GM19463 (cell line): ENCODE data around the gene LTBP1.

Experiments used
- ATAC-seq: cut with Tn5 transposase; IDR thresholded peaks from one replicate; pipeline ENCODE4 v1.9.1; 2021; ENCODE audit warnings: mild to moderate bottlenecking, moderate library complexity; ENCODE audit not compliant: unreplicated experiment

LTBP1 gene

DNA sequence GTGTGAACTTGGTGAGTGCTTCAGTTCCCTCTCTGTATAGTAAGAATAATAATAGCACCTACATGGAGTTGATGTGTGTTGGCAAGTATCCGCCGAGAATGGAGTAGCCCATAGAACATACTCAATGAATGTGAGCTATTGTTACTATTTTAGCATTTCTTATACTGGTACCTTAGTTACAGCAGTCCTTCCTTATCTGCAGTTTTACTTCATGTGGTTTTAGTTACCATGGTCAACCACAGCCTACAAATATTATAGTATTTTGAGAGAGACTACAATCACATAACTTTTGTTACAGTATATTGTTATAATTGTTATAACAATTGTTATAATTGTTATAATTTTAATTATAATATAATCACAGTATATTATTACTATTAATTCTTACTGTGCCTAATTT lies 377.2 kb downstream of the LTBP1 start:
- ATAC-seq: no peak

DNA sequence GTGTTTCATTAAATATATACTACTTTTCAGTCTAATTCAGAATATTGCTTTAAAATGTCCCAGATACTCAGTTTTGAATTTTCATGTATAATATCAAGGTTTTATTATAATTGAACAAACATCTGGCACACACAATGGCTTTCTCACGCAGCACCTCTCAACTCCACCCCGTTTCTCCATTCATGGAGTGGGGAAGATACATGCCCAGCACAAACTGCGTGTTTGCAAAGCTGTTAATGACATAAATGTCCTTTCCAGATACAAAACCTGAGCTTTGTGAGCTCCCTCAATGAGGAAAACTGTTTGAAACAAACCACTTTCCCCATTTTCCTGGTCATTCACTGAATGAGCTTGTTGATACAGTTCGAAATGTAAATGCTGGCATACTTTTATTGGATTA lies 379.3 kb downstream of the LTBP1 start:
- no peak for ATAC-seq

DNA sequence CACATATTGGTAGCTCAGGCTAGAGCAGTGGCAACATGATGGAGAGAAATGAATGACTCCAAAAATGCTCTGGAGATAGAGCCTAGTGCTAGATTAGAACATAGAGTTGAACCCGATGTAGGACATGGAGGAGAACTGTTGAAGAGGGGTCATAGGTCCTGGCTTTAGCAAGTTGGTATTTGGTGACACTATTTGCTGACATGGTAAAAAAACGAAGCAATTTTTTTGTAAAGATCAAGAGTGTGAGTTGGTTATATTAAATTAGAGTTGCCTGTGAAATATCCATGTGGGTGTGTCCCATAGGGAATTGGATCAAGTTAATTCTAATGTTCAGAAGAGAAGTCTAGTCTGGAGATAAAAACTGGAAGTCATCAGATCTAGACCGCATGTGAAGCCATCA lies 386.7 kb downstream of the LTBP1 start:
- ATAC-seq: no peak

DNA sequence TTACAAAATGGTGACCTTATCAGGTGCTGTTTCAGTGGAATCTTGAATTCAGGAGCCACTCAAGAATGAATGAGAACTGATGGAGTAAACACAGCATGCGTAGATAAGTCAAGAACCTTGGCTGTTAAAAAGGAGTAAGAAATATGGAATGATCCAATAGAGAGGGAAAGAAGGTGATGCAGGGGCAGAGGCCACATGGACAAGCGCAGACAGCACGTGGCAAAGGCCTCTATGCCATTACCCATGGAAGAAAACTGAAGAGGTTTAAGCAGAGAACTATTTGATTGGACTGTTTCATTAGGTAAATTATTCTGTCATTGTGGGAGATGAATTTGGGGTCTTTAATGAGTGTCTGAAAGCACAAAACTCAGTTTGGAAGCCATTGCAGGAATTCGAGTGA lies 387.3 kb downstream of the LTBP1 start:
- ATAC-seq: no peak

DNA sequence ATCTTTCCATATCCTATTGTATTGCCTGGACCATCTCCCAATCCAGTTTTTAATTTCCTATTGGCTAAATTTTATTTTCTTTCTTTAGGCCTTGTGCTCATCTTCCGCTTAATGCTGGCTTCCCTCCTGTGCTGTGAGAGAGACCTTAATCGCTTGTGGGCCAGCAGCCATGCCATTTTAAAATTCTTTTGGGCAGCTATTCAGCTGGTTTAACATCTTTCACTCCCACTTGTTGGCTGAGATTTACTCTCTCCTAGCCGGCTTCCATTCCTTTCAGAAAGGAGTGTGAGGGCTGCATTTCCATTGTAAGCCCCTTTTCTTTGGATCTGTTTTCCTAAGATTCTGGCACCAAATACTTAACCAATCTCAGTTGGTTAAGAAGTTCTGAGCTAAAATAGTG lies 388.8 kb downstream of the LTBP1 start:
- ATAC-seq: no peak

DNA sequence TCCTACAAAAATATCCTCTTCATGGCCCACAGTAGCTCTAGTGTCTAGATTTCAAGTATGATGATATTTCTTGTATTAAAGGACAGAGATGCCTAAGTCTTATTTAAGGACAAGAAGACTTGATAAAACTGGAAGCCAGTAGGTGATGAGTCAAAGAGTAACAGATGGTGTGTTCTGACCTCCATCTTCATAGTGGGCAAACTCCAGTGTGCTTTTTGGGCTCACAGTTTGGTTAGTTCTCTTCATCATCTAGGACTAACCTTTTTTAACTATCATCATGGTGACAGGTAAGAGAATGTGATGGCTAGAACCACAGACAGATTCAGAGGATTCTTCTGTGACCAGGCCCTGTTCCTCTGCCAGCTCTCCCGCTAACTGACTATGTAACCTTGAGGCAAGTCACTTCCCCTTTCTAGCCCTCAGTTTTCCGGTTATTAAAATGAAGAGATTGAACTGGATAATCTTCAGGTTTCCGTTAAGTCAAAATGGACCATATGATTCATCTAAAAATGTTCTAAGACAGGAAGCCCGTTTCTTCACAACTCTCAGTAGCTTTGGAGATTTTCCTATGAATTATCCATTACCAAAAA lies 389.4 kb downstream of the LTBP1 start:
- no peak for ATAC-seq

DNA sequence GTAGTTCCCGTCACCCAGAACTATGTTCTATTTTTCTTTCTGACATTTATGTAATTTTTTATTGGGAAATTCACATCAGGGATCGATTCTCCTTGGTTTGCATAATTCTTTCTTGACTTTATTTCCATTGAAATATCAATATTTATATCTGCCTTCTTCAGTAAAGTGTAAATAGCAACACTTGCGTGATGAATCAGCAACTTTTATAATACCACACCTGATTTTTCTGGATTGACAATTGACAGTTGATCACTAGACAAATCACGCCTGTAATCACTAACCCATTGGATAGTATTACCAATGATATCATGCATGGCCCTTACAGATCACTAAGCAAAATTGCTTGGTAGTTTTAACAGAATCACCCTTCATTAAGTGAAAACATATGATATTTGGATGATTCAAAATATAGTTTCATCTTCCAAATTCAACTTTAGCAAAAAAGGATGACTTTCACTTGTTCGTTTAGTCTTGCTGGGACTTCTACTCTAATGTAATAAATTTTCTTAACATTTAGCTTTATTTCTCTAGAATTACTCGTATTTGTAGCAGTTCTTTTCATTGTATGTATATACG lies 390.7 kb downstream of the LTBP1 start:
- ATAC-seq: no peak

DNA sequence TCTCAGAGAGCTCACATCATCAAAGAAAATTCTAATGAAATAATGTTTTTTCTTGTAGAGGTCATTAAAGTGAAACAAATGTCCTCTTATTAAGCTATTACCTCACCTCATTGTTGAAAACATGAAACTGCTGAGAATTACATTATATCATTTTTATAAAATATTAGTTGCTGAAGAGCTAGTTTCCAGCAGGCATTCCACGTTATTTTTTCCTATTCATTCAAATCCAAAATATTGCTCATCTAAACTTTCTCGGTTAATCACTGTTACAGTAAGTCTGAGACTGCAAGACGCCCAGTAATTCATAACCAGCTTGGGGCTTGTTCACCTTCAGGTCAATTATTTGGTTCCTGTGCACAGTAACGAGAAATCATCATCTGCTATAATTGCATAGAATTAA lies 391.2 kb downstream of the LTBP1 start:
- no peak for ATAC-seq

DNA sequence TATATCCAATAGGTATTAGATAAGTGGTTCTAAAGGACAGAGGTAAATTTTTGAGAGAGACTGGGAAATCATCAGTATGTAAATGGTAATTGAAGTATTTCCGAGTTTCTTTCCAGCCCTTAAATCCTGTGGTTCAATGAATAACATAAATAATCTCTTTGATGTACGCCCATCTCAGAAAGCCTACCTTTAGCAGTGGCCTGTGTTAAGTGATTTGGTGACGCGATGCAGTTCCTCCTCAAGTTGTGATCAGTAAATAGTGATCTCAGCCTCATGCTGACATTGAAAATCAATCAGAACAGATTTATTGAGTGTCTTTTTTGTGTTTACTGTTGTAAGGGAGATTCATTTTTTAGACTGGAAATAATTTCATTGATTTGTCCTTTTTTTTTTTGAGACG lies 392.5 kb downstream of the LTBP1 start:
- ATAC-seq: no peak

DNA sequence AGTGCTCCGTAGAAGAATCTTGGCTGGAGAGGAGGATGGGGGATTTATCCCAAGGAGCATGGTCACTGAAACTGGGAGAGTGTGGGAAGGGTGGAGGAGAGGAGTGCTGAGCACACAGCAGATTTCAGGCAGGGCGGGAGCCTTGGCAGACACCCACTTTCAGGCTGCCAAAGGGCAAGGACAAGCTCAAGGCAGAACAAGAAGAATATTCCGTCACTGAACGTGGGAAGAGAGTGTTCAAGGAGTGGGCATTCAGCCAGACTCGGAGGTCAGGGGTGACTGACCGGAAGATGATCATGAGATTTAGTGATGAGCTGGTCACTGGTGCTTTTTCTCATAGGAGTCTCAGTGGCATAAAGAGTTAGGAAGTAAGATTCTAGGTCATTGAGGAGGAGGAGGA lies 393.5 kb downstream of the LTBP1 start:
- no peak for ATAC-seq

DNA sequence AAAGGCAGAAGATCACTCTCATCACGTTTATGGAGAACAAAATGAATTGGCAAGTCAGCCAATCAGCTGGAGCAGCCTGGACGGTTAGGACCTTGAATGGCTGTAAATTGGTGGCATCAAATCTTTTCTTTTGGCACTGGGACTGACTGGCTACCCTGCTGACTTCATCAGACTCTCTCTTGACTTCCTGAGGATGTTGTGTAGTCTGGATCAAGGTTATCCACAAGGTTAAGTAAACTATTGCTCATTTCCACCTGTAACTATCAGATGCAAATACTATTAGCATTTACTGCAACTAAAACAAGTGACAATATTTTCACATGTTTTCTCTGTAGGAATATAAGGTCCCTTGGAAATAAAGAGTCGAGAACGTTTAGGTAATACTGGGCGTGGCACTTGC lies 395.4 kb downstream of the LTBP1 start:
- no peak for ATAC-seq

DNA sequence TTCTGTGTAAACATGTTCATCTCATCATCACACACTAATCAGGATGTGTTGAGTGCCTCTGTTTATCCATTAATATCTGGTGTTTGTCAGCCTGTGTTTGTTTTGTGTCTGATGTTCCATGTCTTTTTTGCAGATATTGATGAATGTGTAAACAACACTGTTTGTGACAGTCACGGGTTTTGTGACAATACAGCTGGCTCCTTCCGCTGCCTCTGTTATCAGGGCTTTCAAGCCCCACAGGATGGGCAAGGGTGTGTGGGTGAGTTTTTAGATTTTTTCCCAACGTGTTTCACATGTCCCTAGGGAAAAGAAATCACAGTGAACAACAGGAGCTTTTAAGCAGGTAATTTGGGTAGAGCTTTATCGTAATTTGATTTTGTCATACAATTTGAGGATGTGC lies 396.0 kb downstream of the LTBP1 start:
- ATAC-seq: no peak

DNA sequence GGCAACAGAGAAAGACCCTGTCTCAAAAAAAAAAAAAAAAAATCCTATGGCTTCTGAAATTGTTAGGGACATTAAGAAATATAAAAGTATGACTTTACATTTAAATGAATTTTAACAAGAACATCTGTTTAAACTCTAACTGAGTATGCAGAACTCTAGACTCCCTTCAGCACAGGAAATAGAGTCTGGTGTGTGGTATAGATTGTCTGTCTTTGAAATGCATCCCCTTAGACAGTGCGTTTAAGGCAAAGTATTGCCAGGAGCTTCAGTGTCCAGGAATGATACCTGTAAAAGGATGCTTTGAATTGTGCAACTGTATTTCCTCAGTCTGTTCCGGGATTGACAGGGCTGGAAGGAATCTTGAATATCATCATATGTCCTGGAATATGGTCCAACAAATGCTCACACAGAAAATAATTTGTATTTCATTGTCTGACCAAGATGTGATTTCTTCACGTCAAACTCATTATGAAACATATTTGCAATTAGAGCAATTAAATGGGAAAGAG lies 396.7 kb downstream of the LTBP1 start:
- no peak for ATAC-seq

DNA sequence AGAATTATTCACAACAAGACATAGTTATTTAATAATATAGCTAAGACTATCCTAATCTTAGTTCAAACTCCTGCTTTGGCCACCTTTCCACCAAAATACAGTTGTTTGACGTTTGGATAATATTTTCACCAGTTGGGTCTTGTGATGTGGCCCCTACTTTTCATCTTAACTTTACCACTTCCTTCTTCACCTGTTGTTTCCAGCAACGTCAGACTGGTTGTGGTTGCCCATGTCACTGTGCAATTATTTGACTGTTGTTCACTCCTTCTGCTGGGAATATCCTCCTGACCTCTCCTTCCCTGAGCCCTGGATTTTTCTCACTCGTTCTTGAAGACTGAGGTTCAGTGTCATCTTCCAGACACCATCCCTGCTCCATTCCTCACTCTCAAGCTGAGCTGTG lies 397.5 kb downstream of the LTBP1 start:
- ATAC-seq: no peak

DNA sequence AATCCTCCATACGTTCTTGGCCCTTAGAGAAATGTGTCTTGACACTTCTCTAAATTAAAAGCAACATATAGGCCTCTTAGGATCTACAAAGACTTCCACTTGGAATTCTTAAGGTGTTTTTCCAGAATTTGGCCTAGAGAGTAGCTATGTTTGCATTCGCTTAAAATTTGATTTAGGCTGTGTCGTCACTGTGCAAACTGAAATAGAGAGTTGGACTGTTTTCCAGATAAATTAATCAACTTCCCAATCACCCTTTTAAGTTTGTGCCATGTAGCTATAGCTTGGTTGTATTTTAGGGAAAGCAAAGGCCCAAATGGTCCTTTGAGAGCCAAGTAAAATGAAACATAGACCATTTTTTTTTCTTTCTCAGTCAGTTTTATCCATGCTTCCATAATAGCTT lies 401.1 kb downstream of the LTBP1 start:
- no peak for ATAC-seq

DNA sequence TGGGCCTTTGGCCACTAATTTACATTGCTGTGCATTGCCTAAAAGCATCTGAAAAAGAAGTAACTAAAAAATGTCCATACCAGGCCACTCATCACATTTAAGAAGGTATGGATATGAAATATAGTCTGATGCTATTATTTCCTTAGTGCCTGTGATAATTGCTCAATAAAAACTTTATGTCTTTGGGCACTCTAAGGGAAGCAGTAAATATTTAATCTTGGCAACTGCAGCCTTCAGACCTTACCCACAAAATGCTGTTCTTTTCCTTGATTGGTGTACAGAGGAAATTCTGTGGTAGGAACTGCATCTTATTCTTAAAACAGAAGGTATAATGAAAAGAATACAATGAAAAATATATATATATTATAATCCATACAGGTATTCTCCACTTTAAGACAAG lies 403.9 kb downstream of the LTBP1 start:
- no peak for ATAC-seq

DNA sequence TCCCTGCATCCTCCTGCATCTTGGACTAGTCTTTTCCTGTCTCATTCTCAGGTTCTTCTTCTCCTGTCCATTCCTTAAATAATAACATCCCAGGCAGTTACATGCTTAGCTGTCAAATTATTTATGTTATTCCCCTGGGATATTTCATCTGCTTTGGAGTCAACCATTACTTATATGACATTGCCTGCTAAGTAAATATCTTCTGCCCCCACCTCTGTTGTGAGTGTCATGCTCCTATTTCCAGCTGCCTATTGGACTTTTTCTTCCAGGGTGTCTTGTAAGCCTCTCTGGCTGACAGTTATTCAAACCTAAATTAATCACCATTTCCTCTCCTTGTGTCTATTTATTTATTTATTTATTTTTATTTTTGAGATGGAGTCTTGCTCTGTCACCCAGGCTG lies 405.0 kb downstream of the LTBP1 start:
- ATAC-seq: no peak

DNA sequence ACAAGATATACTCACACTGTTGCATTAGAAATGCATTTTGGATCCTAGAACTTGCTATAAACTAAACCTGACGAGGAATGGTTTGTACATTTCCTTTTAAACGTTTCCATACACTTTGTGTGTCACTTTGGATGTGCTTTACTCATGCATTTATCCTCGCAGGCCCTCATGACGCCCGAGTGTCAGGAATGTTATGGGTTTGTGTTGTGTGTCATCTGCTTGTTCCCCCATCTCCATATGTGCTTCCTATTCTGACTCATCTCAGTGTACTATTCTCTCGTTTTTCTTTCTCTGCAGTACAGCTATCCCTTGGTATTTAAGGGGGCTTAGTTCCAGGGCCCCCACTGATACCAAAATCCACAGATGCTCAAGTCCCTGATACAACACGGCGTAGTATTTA lies 408.2 kb downstream of the LTBP1 start:
- no peak for ATAC-seq

DNA sequence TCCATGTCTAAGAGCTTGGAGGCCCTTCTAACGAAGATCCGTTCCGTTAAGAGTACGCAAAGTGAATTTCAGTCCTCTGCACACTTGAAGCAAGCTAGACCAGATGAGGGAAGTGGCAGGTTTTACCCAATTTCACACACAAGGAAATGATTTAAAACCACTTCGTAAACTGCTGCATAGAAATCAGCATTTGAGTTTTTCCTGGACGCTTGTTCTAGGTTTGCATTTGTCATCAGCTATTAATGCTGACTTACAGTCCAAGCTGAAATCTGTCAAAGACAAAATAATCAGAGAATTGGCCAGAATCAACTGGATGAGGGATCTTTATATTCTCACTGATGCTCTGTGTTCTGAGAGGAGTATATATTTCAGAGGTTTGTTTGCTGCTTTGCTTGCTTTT lies 412.1 kb downstream of the LTBP1 start:
- no peak for ATAC-seq

DNA sequence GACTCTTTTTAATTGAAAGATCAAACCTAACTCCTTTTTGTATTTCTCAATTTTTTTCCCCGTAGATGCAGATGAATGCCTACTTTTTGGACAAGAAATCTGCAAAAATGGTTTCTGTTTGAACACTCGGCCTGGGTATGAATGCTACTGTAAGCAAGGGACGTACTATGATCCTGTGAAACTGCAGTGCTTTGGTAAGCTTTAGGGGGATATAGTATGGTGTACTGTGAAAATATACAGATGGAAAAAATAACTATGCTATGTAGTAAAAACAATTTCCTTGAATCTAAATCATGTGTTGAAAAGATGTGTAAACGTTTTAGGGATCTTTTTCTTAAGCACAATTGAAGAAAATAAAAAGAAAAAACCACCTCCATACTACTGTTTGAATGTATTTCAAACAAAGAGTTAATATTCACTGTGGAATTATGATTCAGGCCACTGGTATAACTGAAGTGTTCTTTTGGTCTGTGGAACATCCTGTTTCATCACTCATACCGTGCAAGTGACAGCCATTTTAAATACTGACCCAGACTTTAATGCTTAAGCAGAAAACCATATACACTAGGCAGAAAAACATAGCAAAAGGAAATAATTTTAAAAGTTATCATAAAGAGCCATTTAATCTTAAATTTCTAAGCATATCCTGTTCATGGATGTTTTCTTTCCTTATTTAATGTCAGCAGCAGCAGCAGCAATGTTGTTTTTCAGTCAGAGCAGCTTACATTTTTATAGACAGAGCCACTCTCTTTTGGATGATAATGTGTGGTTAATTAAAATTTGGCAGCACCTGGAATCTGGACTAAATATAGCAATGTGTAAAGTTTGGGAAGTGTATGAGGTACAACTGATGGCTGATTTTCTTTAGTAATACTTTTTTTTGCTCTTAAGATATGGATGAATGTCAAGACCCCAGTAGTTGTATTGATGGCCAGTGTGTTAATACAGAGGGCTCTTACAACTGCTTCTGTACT lies 416.9 kb downstream of the LTBP1 start:
- ATAC-seq: no peak

DNA sequence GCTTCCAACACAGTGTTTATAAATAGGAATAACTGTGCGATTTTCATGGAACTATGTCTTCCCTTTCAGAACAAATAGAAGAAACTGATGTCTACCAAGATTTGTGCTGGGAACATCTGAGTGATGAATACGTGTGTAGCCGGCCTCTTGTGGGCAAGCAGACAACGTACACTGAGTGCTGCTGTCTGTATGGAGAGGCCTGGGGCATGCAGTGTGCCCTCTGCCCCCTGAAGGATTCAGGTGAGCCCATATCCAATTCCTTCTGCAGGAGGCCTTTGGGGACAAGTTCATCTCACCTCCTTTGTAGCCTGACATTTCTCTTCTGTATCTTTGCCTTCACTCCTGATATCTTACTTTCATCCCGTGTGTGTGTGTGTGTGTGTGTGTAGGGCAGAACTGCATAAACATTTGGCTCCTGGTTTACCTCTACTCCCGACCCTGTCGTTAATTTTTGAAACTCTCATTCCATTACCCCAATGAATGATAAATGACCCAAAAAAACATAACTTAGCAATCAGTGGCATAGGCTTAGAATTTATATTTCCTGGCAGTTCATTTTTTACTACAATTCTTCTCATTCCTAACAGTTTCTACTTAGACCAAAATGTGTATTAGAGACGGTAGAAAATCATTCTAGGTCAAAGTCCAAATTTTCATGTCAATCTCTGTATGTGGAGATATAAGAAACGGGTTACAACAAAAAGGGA lies 418.7 kb downstream of the LTBP1 start:
- ATAC-seq: no peak
